Measurements from ENCODE around the gene RHPN2. TPM values are rescaled to one million over a fixed set of nuclear protein-coding genes. Genes with fewer than 3 reads are reported as not detected.

The RHPN2 gene
- polyA plus RNA-seq, 2 of the 4 experiments (the other 2 are of a cell fraction): 60.5 to 140 TPM

- no peak for TF ChIP-seq RCOR1 (IDR thresholded peaks at IDR 0.05; ENCODE audit: low read depth, low read length)
- peak; percentile 90 for TF ChIP-seq POLR2A (IDR thresholded peaks at IDR 0.05; ENCODE audit: low read length)
- TF ChIP-seq RNF2 (IDR thresholded peaks at IDR 0.05; ENCODE audit: borderline replicate concordance, low read depth): peak; percentile 37; the same call in 1 of the 2 replicates
- peak; percentile 43; the same call in 1 of the 2 replicates for TF ChIP-seq PHF8 (IDR thresholded peaks at IDR 0.05; ENCODE audit: borderline replicate concordance, low read depth)
- no peak for TF ChIP-seq NR3C1 (IDR thresholded peaks at IDR 0.05)
- no peak for TF ChIP-seq SREBF2 (IDR thresholded peaks at IDR 0.05)
- TF ChIP-seq TP53 (CRISPR knock-in tag; IDR thresholded peaks at IDR 0.05): no peak
- peak in 1 of 2 experiments; percentile 50; a peak in 3 of 5 replicates for TF ChIP-seq RAD21 (conservative IDR thresholded peaks at IDR 0.05 in 1 of 2, IDR thresholded peaks at IDR 0.05 in 1 of 2)
- no peak for TF ChIP-seq USF2 (IDR thresholded peaks at IDR 0.05)
These were observed at the start of gene RHPN2 (continued) for GRCh38 chr19:33064792-33065550.

GRCh38 chr19:33114312-33114711 is 49.6 kb upstream of the RHPN2 start:
- Histone ChIP-seq H3K4me2 (no peak overlapping the region), H3K9me3 (no peaks in the 10 kb centered on the region), H3K4me3 (no peak overlapping the region), H3K27ac (no peak overlapping the region), H3K4me1 (0 out of 3 replicates have a peak, but pooled peaks cover 3% of the 10 kb centered on the region)
- FAIRE-seq (no peak), ATAC-seq (no peak), DNase-seq (ENCODE audit: low read depth in 1 of 2, low spot score in 1 of 2) (no peak)
- TF ChIP-seq JUN (IDR thresholded peaks at IDR 0.05): no peak
- no peak for TF ChIP-seq HEYL (CRISPR knock-in tag; IDR thresholded peaks at IDR 0.05)
- TF ChIP-seq TFCP2L1 (CRISPR knock-in tag; IDR thresholded peaks at IDR 0.05): no peak
- TF ChIP-seq HMGXB4 (CRISPR knock-in tag; IDR thresholded peaks at IDR 0.05; ENCODE audit: borderline replicate concordance): no peak
- TF ChIP-seq NR3C1 (IDR thresholded peaks at IDR 0.05): no peak
- no peak for TF ChIP-seq BCL3 (IDR thresholded peaks at IDR 0.05)
- no peak for TF ChIP-seq PHF8 (IDR thresholded peaks at IDR 0.05; ENCODE audit: borderline replicate concordance, low read depth)
- no peak for TF ChIP-seq HES2 (IDR thresholded peaks at IDR 0.05)
- no peak for TF ChIP-seq HOXA7 (CRISPR knock-in tag; IDR thresholded peaks at IDR 0.05)
- TF ChIP-seq RNF2 (IDR thresholded peaks at IDR 0.05; ENCODE audit: borderline replicate concordance, low read depth): no peak
- no peak for TF ChIP-seq ESRRA (IDR thresholded peaks at IDR 0.05; ENCODE audit: borderline replicate concordance, low read length)
- TF ChIP-seq GATA3 (IDR thresholded peaks at IDR 0.05; ENCODE audit: borderline replicate concordance): no peak
- no peak for TF ChIP-seq SMC3 (IDR thresholded peaks at IDR 0.05)
- no peak for TF ChIP-seq HOXB5 (CRISPR knock-in tag; IDR thresholded peaks at IDR 0.05)
- TF ChIP-seq MAX (IDR thresholded peaks at IDR 0.05): no peak
- TF ChIP-seq FOXS1 (CRISPR knock-in tag; IDR thresholded peaks at IDR 0.05): no peak
- TF ChIP-seq CHD2 (IDR thresholded peaks at IDR 0.05; ENCODE audit: low read length, partially characterized antibody): no peak
- no peak for TF ChIP-seq MAFK (IDR thresholded peaks at IDR 0.05; ENCODE audit: partially characterized antibody)
- TF ChIP-seq POLR2AphosphoS2 (conservative IDR thresholded peaks at IDR 0.05; ENCODE audit: low read length): no peak
- TF ChIP-seq RARB (CRISPR knock-in tag; IDR thresholded peaks at IDR 0.05): no peak
- ChIA-PET POLR2A (no interaction called here), CTCF (interaction anchor here (0.7 to 9.6 kb wide), 9 partner anchors 9 to 136 kb away, joined by 3 to 349 read pairs (median 4); partner anchors contain the start of genes CEP89 and FAAP24)
- 78% methylated on average over 4 of the region's 4 CpGs for WGBS (ENCODE audit: missing lambda C conversion rate)
